Measurements from ENCODE around the gene TPSG1.
"Not testable (repeated sequence)": the region's sequence is repeated elsewhere in the genome, so short reads cannot be mapped to it uniquely, and the experiment has no call there.

Gene TPSG1

GRCh38 chr16:1225051-1225451, at the start of gene TPSG1:
TPSG1 (minus strand) TSS chr16:1225268; CDS start chr16:1225252, 16 bp downstream.
- DNase-seq (ENCODE audit: low read depth) = no peak

- no peak for DNase-seq (ENCODE audit: low read depth)
Measured at GRCh38 chr16:1274767-1275166, 49.7 kb upstream of the TPSG1 start.

- no peak for DNase-seq (ENCODE audit: low read depth)
Measured at GRCh38 chr16:1273816-1274215, 48.7 kb upstream of the TPSG1 start.

- no peak for DNase-seq (ENCODE audit: low read depth)
Measured at GRCh38 chr16:1272453-1273198, 47.6 kb upstream of the TPSG1 start.

DNA sequence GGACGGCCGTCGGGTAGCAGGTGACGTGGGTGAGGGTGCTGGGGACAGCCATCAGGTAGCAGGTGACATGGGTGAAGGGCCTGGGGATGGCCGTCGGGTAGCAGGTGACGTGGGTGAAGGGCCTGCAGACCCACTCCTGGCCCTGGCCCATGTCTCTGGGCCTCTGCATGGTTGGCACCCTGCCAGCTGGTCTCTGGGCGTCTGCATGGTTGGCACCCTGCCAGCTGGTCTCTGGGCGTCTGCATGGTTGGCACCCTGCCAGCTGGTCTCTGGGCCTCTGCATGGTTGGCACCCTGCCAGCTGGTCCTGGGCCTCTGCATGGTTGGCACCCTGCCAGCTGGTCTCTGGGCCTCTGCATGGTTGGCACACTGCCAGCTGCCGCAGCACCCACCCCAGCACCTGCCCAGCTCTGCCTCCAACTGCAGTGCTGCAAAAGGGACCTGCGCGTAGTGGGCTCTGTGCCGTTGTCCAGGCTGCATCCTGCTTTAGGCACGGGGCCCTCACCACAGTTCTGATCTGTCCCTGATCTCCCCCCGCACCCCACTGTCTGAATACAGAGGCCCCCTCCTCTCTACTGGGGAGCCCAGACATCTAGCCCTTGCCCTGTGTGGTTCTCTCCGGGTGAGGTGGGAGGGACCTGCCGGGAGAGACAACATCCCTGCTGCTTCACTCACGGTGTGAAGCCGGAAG, 46.8 kb upstream of the TPSG1 start:
- DNase-seq (ENCODE audit: low read depth) = not testable (repeated sequence)

GRCh38 chr16:1271380-1271723, 46.3 kb upstream of the TPSG1 start:
- no peak for DNase-seq (ENCODE audit: low read depth)

- DNase-seq (ENCODE audit: low read depth) = not testable (repeated sequence)
Measured at GRCh38 chr16:1269418-1269817, 44.4 kb upstream of the TPSG1 start.

DNA sequence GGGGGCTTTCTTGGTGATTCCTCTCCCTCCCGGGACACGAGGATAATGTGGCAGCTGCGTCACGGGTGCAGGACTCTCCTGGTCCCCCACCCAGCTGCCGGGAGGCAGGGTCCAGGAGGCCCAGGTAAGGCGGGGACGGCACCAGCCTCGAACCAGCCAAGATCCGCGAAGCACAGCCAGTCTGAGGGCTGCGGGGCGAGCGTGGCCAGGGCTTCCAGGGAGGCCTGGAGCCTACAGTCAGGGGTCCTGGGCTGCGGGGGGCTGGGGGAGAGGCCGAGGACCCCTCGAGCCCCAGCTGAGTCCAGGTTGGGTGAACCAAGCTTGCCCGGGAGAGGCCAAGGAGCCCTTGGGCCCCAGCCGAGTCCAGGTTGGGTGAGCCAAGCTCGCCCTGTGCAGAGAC, 40.8 kb upstream of the TPSG1 start:
- no peak for DNase-seq (ENCODE audit: low read depth)

DNA sequence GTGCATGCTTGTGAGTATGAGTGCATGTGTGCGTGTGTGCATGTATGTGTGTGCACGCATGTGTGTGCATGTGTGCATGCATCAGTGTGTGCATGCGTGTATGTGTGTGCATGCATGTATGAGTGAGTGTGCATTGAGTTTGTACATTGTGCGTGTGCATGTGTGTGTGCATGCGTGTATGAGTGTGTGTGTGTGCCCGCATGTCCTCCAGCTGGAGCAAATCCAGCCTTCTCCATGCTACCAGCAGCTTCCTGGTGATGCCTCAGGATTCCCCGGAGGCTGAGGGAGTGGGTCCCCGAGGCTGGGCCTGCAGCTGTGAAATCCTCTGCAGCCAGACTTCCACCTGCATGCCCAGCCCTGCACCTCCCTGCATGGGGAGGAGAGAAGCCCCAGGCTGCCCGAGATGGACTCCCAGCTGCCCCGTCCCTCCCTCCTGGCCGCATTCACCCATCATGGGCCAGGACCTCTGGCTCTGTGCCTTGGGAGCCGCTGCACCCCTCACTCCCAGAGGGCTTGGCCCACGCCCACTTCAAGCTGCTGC, 40.1 kb upstream of the TPSG1 start:
- no peak for DNase-seq (ENCODE audit: low read depth)

DNA sequence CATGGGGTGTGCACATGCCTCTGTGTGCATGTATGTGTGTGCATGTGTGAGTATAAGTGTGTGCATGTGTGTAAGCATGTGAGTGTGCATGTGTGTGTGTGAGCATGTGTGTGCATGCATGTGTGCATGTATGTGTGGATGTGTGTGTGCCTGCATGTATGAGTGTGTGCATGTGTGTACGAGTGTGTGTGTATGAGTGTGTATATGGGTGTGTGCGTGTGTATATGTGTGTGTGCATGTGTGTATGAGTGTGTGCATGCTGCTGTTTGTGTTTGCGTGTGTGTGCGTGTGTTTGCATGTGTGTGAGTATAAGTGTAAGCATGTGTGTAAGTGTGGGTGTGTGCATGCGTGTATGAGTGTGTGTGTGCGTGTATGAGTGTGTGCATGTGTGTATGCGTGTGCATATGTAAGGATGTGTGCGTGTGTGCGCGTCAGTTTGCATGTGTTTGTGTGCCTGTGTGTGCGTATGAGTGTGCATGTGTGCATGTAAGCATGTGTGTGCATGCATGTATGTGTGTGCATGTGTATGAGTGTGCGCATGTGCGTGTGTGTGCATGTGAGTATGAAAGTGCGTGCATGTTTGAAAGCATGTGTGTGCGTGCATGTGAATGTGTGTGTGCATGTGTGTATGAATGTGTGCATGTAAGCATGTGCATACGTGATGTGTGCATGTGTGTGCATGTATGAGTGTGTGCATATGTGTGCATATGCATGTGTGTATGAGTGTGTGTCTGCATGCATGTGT, 39.4 kb upstream of the TPSG1 start:
- DNase-seq (ENCODE audit: low read depth) = no peak

DNA sequence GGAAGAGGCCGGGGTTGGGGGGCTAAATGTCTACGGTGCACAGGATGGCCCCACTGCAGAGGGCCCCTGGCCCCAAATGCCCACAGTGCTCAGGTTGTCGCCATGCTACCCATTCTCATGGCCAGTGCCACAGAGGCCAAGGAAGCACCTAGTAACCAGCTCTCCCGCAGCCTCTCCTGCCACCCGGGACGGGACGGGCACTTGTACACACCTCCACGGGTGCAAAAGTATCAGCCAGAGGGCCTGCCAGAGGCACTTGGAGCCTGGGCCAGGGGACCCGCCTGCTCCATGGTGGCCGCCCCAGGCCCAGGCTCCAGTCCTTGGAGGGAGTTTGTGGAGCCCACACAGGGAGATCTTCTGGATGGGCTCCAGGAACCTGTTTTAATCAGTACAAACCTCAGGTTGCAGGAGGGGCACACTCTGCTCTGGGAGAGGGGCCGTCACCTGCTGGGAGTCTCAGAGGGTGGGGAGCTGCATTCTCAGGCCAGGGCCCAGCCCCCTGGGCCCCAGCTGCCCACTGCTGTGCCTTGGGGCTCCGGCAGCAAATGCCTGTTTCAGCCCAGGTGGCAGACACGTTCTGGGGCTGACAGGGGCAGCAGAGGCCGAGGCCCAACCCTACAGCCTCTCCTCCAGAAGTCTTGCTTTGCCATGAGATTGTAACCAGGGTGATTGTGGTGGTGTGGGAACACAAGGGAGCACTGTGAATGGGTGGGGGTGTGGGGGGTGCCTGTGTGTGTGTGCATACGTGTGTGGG, 38.7 kb upstream of the TPSG1 start:
- DNase-seq (ENCODE audit: low read depth) = no peak

DNA sequence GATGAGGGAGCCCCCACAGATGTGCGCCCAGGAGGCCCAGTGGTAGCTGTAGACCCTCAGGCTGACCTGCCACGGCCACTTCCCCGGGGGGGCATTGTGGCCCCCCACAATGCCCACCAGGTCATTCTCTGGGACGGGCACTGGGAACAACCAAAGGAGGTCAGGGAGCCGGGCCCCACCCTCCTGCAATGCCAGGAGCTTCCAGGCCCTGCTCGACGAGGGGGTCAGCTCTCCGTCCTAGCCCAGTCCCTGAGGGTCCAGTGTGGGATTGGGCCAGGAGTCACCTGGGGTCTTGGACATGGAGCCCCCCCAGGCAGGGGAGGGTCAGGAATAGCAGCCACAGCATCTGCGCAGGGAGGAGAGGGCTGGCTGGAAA, 37.8 kb upstream of the TPSG1 start:
- no peak for DNase-seq (ENCODE audit: low read depth)

- DNase-seq (ENCODE audit: low read depth) = no peak
Measured at GRCh38 chr16:1262210-1262845, 37.3 kb upstream of the TPSG1 start.

GRCh38 chr16:1261131-1261892, 36.2 kb upstream of the TPSG1 start:
- no peak for DNase-seq (ENCODE audit: low read depth)

DNA sequence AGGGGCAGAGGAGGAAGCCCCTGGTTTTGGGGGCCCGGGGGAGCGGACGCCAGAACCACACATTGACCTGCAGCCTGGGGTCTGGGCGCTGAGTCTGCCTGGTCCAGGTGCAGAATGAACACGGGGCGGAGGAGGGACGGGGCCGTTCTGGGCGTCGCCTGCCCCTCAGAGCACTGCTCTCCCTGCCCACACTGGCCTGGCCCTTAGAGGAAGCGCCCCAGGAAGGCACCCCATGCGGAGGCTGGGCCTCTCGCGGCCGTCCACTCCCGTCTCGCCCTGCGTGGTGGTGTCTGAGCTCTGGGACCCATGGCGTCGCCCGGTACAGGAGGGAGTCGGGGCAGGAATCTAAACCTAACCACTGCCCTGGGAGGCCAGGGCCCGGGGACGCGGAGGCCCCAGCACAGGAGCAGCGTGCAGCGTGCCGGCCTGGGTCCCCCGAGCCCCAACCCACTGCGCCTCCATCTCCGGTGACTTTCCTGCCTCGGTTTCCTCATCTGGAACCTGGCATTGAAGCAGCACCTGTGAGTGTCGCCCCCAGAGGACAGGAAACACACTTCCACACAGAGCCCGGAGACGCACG, 35.1 kb upstream of the TPSG1 start:
- DNase-seq (ENCODE audit: low read depth) = no peak

- no peak for DNase-seq (ENCODE audit: low read depth)
Measured at GRCh38 chr16:1259760-1260068, 34.6 kb upstream of the TPSG1 start.

DNA sequence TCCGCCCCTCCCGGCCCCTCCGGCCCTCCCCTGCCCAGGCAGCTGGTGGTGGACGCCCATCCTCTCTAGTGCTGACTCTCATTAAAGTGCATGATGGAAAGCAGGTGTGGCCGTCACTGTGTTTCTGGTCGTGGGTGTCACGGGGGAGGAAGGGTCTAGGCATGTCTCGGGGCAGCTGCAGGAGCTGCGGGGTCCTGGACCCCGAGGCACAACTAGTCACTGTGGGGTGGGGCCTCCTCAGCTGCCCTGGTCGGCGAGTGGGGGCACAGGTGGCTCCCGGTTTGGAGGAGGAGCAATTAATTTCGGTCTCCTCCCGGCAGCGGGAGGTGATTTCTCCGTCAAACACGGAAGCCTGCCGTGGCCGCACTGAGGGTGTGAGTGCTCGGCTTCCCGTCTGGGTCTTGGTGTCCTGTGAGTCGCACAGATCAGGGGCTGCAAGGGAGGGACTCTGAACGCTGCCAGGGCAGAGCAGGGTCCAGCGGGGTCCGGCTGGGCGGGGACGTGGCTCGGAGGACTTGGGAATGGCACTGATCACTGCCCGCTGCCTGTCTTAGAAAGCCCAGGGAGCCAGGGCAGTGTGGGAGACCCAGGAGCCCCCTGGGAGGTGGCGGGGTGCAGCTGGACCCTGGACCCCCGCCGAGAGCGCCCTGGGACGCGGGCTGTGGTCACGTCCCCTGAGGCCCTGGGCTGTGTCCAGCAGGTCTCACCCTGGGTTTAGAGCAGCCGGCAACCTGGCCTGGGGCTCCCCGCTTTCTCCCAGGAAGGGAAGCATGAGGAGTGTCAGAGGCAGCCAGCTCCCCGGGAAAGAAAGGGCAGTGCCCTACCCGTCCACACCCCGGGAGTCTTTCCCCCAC, 34.1 kb upstream of the TPSG1 start:
- DNase-seq (ENCODE audit: low read depth) = no peak

- no peak for DNase-seq (ENCODE audit: low read depth)
Measured at GRCh38 chr16:1258225-1258600, 33.1 kb upstream of the TPSG1 start.

DNA sequence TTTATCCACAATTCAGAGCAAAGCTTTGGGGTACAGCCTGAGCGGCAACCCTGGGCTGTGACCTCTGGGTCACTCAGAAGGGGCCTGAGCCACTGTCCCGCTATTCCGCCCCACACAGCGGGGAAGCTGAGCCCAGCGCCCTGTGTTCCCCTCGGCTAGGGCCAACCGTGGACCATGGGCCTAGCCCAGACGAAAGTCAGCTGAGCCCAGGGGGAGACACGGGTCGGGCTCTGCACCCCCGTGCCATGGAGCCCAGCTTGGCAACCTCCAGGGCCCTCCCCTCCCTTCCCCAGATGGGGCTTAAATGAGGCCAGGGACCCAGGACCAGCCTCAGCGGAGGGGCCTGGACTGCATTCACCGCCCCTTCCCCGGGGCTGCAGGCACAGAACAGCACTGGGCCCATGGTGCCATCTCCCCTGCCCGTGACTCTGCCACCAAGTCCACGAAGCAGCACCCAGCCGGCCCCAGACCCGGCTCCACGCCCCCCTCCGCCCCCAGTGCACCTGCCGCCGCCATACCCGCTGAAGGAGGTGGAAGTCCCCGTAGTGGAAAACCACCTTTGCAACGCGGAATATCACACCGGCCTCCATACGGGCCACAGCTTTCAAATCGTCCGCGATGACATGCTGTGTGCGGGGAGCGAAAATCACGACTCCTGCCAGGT, 32.6 kb upstream of the TPSG1 start:
- DNase-seq (ENCODE audit: low read depth) = no peak
